HG03066 (cell line): ENCODE measurements around the gene MPZL3.

ENCODE experiments used
- ATAC-seq: cut with Tn5 transposase; IDR thresholded peaks from one replicate; pipeline ENCODE4 v1.9.1; 2021; ENCODE audit warnings: low read depth; ENCODE audit not compliant: unreplicated experiment

The MPZL3 gene

DNA sequence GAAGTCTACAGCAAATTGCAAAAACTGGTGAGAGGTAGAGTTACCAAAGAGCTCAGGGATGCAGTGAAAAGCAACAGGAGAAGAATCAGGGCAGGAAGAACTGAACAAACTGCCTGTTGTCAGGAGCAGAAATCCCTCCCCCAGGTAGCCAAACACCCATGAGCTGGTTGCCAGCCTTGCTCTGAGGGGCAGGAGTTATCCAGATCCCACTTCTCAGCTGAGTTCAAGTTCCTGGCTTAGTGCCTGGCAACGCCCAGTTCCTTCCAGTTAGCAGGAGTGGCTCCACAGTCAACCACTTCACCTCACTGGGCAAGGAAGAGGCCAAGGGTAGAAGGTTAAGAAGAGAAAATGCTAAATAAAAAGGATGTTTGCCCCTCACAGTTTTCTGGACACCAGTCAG lies 13.8 kb upstream of the MPZL3 start:
- no peak for ATAC-seq

DNA sequence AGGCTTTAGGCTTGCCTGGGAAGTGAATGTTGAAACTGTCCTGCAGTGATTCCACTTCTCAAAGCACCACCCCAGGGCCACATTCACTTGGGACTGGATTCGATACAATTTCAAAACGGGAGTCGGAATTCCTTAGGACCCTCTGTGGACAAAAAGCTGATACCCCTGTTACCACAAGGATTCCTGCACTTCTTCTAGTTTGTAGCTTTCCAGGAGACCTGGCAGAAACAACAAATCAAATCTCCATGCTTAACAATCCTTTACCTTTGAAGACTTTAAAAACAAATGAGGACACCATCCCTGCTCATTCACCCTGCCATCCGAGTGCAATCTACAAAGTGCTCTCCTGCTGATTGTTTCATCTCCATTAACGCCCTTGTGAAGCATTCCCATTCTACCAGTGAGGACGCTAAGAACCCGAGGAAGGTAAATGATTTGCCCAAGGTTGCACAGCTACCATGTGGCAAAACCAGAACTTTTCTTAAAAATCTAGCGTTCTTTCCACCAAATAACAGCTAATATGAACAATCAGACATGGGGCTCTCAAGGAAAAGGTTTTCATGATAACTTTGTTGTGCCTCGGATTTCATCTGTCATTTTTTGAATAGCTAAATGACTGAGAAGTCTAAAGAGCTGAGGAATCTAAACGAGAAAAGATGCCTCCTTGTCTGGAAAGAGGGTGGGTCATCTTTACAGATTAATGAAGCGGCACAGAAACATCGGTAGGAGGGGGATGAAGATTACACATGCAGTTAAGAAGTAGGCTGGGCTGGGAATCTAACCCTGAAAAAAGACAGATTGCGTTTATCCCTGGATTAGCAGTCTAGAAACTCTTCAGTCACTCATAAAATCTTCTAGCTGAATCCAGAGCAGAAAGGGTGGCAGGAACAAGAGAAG lies 12.7 kb upstream of the MPZL3 start:
- ATAC-seq, result no peak

DNA sequence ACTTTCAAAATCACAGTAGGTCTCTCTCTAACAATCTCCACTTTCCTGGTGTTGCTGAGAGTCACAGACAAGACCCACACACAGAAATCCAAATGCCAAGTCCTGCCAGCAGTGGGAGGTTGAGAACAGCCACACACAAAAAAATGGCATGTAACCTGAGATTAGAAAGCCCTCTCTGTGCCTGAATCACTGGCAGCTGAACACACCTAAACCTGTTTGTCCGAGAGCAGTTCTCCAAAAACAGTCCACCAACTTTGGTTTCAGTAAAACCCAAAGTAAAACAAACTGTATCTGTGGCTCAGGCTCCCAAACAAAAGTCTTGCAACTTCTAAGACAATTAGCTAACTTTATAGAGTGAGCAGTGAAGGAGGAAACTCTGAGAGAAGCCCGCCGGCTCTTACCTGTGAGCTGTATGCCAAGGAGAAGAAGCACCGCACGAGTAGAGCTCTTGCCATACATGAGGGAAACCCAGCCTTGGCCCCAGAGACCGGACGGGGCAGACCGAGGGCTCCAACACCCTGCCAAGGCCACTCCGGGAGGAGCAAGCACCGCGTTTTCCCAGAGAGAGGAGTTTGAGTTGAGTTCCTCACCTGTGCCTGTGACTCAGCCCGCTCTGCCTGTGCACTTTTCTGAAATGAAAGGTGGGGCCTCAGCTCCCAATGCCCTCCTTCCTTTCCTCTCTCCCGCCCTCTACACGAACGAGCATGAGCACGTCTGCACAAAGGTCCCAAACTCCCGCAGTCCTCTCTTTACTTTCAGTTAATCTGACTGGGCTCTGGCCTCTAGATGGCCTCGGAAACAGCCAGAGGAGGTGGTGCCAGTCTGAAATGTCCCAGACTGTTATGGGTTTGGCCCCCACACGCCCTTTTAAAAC lies 11.8 kb upstream of the MPZL3 start, which contains the start of gene MPZL2:
Gene MPZL2, minus strand, starts transcription at position 603 of the 874 bp plus-strand sequence. Its CDS starts 144 bp downstream, at position 459.
- ATAC-seq, result no peak

DNA sequence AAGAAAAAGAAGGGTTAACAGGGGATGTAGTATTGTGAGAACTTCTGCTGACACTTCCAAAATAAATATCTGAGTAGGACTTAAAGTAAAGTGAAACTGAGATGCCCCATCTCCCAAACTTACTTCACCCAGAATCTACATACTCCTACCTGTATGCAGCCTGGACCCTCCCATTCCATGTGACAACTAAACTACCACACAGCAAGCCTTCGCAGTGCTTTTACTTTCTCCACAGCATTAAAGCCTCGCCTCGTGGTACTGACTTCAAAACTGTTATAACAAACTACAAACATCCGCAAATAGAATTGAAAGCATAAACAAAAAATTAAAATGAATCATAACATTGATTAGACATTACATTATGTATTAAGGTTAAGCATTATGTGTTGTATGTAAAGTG lies 10.9 kb upstream of the MPZL3 start:
- ATAC-seq, result no peak

DNA sequence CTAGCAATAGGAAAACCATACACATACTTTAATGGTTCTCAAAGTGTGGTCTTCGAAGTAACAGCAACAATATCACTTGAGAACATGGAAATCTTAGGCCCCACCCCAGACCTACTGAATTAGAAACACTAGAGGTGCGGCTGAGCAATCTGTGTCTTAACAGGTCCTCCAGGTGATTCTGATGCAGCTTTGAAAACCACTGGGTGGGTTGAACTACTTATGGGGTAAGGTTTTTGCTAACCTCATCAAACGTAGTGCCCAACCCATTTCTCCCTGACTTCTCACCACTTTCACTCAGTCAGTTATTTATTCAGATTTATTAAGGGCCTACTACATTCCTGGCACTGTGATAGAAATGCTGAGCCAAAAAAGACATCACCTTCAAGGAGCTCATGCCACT lies 8.2 kb upstream of the MPZL3 start:
- ATAC-seq, result no peak

DNA sequence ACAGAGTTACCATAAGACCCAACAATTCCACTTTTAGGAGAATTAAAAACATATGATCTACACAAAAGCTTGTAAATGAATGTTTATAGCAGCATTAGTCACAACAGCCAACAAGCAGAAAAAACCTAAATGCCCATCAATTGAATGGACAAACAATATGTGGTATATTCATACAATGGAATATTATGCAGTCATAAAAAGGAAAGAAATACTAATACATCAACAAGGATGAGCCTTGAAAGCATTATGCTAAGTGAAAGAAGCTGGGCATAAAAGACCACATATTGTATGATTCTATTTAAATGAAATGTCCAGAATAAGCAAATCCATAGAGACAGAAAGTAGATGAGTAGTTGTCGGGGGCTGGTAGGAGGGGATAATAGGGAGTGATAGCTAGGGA lies 7.0 kb upstream of the MPZL3 start:
- no peak for ATAC-seq

DNA sequence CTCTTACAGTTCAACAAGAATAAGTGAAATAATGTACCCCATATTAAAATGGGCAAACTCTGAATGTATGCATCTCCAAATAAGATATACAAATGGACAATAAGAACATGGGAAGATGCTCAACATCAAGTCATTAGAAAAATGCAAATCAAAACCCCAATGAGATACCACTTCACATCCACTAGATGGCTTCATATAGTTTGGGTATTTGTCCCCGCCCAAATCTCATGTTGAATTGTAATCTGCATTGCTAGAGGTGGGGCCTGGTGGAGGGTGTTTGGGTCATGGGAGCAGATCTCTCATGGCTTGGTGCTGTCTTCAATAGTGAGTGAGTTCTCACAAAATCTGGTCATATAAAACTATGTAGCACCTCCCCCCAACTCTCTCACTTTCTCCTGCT lies 6.2 kb upstream of the MPZL3 start:
- no peak for ATAC-seq

DNA sequence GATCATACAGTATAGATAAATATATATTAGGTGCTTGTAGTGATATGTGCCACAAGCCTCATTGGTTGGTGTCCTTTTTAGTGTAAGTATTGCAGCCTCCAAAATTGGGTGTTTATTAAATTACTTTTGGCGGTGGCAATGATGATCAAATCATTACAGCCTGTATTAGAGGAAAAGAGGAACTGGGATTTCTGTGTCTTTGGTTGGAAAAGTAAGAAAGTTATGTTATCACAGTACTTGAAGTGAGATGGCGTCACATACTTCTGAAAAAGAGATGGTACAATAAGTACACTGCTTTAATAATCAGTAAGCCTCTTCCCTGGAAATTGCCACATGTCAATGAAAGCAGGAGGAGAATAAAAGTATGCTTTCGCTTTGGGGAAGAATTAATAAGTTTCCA lies 523 bp upstream of the MPZL3 start:
- ATAC-seq, result peak; percentile 21

DNA sequence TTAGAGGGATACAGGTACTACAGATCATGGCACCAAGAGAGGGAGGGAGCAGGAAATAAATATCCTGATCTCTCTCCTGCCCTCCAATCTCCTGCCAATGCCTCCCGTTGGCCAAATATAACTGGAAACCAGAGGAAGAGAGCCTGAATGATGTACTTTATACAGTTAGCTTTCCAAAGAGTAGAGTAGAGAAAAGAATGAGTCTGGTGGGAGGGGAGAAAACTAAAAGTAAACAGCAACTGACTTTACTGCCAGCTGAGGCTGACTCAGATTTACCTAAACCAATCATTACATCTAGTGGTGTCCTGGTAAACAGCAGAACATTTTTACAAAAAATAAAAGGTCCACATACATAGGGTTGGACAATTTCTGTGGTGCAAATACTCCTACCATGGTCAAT lies 5.1 kb downstream of the MPZL3 start:
- ATAC-seq, result no peak

DNA sequence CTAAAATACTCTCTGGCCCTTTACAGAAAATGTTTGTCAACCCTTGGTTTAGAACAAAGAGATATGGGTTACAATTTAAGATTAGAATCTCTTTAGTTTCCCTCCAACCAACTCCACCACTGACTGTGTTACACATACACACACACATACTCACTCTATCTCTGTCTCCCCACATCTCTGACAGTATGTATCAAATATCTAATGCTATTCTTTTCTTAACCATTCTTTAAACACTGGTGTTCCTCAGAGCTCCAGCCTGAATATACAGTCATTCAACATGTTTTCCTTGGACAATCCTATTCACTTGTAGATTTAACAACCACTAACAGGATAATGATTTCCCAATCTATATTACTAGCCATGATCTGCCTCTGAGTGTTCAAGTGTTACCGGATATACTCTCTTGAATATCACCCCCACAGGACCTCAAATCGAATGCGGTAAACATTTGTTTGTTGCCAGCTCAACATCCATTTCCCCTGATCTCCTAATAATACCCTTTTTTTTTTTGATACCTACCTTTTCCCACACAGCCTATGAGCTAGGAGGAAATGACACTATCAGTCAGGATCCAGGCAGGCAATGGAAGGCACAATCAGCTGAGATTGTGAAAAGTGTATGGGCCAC lies 6.1 kb downstream of the MPZL3 start:
- no peak for ATAC-seq

DNA sequence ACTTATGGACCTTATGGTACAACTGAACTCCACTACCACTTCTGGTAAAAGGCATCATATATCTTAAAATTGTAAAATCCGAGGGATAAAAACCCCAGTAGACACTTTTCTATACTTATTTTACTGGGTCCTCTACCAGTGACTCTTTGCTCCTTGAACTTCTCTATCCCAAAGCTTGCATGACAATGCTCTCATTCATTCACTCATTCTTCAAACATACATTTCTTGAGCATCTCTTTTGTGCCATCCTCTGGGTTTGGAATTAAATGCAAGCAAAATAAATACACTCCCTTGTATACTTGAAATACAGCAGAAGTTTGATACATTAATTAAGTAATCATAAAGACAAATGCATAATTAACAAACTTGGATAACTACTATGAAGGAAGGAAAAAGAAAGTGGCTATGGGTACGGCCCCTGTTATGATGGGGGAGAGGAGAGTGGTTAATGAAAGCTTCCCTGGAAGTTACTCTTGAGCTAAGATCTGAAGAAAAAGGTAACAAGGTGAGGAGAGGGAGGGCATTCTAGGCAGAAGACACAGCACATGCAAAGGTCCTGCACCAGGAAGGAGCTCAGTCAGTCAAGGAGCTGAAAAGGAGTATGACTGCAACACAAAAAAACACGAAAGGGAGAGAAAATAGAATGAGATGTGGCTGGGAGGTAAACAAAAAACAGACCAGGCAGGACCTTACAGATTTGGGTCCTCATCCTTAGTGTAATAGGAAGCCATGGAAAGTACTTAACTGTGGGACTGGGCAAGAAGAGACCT lies 8.0 kb downstream of the MPZL3 start:
- ATAC-seq, result no peak

DNA sequence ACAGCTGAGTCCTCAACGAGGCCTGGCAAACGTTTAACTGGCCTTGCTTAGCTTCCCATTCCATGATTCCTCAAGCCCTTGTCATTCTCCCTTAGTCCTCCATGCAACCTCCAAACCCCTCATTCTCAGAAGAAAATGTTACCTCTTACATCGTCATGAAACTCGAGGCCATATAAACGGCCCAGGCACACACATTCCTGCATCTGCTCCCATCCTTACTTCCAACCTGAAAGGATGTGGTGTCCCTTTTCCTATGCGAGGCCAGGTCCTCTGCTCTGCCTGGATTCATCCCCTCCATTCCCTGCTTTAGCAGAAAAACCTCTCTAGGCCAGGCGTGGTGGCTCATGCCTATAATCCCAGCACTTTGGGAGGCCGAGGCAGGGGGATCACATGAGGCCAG lies 9.0 kb downstream of the MPZL3 start:
- ATAC-seq, result no peak

DNA sequence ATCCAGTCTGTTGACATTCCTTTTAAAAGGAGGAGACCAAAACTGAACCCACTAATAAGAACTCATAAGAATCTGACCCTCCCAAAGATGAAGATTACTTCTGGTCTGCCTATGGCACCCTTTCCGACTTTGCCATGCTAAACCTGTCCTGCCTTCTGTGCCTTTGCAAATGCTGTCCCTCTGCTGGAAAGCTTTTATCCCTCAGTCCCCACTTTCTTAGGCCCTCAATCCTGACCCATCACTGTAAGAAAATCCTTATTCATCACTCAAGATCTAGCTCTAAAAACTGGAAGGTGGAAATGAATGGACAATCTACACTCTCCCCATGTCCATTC lies 10.4 kb downstream of the MPZL3 start:
- ATAC-seq, result peak; percentile 9

DNA sequence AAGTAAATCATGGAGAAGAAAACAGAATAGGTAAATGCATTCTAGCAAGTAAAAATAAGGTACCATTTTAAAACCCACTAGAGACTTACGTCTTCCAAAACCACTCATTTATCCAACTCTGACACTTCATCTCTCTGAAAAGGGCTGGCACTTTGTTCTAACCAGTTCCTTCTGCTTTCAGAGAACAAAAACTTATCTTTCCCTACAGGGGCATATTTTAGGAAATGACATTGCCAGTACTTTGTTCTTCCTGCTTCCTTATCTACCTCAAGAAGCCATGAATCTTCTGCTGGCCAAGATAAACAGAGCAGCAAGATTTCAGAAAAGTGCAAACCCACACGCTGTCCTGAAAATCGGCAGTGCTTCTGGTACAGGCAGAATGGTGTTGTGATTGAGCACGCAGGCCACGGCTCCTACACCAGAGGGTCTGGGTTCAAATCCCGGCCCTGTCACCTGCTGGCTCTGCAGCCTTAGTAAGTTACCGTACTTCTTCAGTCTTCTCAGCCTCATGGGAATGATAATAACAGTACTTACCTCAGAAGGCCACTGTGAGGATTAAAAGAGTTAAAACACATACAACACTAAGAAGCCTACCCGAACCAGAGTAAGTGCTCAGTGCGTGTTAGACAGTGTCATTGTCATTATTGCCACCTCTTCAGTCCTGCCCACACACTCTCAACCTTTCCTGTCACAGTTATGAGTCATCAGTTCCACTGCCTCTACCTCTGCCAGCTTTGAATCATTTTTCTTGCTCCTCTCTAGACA lies 11.0 kb downstream of the MPZL3 start:
- peak; percentile 76 for ATAC-seq

DNA sequence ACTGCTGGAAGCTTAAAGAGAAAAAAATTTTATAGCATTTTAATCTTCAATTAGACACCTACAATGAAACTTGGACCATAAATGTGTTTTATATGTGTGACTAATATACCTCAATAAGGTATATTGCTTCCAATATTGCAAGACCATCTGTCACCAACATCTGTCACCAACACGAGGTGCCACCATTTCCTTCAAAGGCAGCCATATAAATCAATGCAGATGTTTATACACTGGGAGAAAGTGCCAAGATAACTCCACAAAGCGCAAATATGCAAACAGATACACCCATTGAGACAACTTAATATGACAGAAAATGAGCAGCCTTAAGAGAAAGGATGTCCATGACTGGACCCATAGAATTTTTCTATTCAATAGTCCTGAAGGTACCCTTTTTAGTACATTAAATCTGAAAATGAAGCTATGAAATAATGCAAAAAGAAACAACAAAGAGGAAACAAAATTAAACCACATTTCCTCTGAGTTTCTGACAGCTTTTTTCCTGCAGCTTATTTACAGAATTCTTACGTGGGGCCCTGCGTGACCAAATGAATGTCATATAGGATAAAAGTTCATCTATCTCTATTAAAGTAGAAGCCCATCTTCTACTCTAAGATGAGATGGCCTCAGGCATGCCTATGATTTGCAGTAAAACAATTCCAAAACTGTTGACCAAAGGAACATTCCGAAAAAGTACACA lies 12.5 kb downstream of the MPZL3 start:
- ATAC-seq, result no peak

DNA sequence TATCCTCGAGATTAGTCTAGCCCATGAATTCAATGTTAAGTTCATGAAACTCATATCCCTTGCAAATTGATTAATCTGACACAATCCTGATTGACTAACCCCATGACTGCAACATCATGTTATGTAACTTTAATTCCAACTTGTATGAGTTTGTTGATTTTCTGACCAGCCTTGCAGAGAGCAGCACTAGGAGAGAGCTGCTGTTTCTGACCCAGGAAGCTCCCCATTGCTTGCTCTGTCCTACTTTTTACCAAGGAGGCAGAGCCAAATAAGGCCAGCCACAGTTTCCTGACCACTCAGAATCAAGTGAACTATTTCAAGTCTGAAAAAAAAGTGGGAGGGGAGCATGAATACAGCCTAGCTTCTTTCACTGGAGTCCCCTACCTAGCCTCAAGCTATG lies 13.2 kb downstream of the MPZL3 start:
- ATAC-seq, result no peak

DNA sequence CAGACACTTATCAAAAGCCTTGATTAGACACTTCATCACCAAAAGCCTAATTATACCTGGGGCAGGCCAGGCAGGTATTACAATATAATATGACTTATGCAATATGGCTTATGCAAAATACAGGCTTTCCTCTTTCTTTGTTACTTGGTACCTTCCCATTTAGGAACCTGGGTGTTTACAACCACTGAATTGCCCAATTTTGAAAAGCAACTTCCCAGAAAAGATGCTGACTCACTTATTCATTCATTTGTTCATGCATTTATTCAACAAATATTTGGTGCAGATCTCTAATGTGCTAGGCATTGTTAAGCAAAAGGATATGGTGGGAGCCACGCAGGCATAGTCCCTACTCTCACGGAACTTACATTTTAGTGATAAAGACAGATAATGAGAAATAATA lies 13.7 kb downstream of the MPZL3 start:
- no peak for ATAC-seq

DNA sequence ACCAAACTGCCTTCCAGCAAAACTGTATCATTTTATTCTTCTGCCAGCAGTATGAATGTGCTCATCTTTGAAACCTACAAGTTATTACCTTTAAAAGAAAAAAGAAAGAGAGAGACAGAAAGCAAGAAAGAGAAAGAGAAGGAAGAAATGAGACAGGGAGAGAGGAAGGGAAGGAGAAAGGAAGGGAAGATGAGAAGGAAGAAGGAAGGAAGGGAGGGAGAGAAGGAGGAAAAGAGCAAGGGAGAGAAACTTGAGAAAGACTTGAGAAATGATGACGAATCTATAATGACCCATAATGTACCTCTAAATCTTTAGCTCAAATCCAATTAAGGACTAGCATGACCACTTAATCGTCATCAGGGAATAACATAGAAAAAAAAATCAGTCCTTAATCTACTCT lies 16.0 kb downstream of the MPZL3 start:
- no peak for ATAC-seq

DNA sequence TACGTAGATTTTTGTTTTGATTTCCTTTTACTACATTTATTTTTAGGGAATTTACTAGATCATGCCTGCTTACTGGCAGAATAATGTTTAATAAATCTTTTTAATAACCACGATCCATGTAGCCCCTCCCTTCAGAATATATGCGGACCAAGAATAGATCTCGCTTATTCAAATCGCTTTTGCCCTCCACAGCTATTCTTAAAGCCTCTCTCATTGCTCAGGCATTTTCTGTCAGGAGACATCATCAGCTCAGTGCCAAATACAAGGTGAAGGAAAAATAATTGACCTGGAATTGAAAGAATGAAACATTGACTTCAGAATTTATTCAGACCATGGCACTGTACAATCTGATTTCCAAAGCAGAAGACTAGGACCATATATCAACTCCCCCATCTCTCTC lies 17.3 kb downstream of the MPZL3 start:
- no peak for ATAC-seq
